Activated B cell treated with CpG ODN at 0.5 μM for 24 hours (primary cell): Measurements from ENCODE around the gene TBC1D22A. TPM values are rescaled to one million over a fixed set of nuclear protein-coding genes. Genes with fewer than 3 reads are reported as not detected.

Experiments
- ATAC-seq: fragments of 200-7000 bp; cut with Tn5 transposase; one replicate; pipeline ENCODE4 v1.10.0; 2021; ENCODE audit warnings: low read depth, mild to moderate bottlenecking, moderate library complexity
- CTCF ChIA-PET: fragments of 350-600 bp; sonication (Branson Sonifier 250); formaldehyde crosslinking; loops from one replicate; lab custom pipeline; 2021; ENCODE audit warnings: antibody characterized with exemption; lab: Charles Lee
- POLR2A ChIA-PET: fragments of 350-600 bp; sonication (Branson Sonifier 250); formaldehyde crosslinking; loops from one replicate; lab custom pipeline; 2021; ENCODE audit warnings: antibody characterized with exemption; lab: Charles Lee
- DNase-seq: peaks from one replicate; pipeline ENCODE4 v3.0.0; 2022
- H3K27ac Mint-ChIP-seq: one replicate; pipeline ENCODE4 v1.8.0; 2020; ENCODE audit warnings: mixed read lengths
- H3K27me3 Mint-ChIP-seq: one replicate; pipeline ENCODE4 v1.8.0; 2021; ENCODE audit warnings: mixed read lengths
- H3K36me3 Mint-ChIP-seq: one replicate; pipeline ENCODE4 v1.8.0; 2021; ENCODE audit warnings: low read depth, mixed read lengths
- H3K4me1 Mint-ChIP-seq: one replicate; pipeline ENCODE4 v1.8.0; 2021; ENCODE audit warnings: mixed read lengths
- H3K4me3 Mint-ChIP-seq: one replicate; pipeline ENCODE4 v1.8.0; 2020; ENCODE audit warnings: mild to moderate bottlenecking, mixed read lengths
- H3K9me3 Mint-ChIP-seq: one replicate; pipeline ENCODE4 v1.8.0; 2020; ENCODE audit warnings: mixed read lengths
- intact Hi-C: fragments of 100-400 bp; cut with micrococcal nuclease; formaldehyde crosslinking; loops from one replicate; pipeline ENCODE4 v1.15.1; 2024
- total RNA-seq: library from RNA; stranded (reverse); gene quantifications from 2 replicates; pipeline ENCODE4 v1.2.3, GENCODE V29; 2022
- TF ChIP-seq, protein P1 (sequence below): fragments of 200-600 bp; IDR thresholded peaks from one replicate; pipeline ENCODE4 v1.8.0; 2022; ENCODE audit warnings: antibody characterized with exemption, mild to moderate bottlenecking

TBC1D22A gene
- total RNA-seq, 1 donor from 2014 or later: 85.9 TPM

DNA sequence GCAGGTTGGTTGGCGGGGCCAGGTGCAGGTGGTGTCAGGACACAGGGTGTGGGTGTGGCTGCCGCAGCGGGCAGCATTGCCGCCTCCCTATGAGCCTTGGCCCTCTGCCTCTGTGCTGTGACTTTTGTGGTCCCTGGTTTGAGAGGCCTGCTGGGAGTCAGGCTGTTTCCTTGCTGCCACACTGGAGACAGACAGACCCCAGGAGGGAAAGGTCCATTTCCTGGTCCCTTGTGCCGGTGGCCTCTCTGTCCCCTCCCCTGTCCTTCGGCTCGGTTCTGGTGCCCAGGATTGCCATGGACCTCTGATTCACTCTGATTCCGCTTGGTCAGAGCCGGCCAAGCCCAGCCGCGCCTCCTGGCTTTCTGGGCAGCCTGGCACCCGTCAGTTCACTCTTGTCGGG is 196.9 kb downstream of the TBC1D22A start:
- Mint-ChIP-seq H3K9me3 (no peaks in the 10 kb centered on the region), H3K27ac (no peak overlapping the region), H3K4me3 (no peak overlapping the region), H3K4me1 (peaks cover 7% of the 10 kb centered on the region), H3K36me3 (peaks cover 61% of the 10 kb centered on the region), H3K27me3 (no peaks in the 10 kb centered on the region)
- TF ChIP-seq, protein P1, sequence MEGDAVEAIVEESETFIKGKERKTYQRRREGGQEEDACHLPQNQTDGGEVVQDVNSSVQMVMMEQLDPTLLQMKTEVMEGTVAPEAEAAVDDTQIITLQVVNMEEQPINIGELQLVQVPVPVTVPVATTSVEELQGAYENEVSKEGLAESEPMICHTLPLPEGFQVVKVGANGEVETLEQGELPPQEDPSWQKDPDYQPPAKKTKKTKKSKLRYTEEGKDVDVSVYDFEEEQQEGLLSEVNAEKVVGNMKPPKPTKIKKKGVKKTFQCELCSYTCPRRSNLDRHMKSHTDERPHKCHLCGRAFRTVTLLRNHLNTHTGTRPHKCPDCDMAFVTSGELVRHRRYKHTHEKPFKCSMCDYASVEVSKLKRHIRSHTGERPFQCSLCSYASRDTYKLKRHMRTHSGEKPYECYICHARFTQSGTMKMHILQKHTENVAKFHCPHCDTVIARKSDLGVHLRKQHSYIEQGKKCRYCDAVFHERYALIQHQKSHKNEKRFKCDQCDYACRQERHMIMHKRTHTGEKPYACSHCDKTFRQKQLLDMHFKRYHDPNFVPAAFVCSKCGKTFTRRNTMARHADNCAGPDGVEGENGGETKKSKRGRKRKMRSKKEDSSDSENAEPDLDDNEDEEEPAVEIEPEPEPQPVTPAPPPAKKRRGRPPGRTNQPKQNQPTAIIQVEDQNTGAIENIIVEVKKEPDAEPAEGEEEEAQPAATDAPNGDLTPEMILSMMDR: no peak
- ATAC-seq (no peak), DNase-seq (no peak)
- POLR2A ChIA-PET: interaction anchor here (0.7 kb wide), 1 partner anchor 468 kb away, joined by 3 read pairs; no protein-coding TSS in a partner anchor
- intact Hi-C loops: no loop called here
- CTCF ChIA-PET: no interaction called here

DNA sequence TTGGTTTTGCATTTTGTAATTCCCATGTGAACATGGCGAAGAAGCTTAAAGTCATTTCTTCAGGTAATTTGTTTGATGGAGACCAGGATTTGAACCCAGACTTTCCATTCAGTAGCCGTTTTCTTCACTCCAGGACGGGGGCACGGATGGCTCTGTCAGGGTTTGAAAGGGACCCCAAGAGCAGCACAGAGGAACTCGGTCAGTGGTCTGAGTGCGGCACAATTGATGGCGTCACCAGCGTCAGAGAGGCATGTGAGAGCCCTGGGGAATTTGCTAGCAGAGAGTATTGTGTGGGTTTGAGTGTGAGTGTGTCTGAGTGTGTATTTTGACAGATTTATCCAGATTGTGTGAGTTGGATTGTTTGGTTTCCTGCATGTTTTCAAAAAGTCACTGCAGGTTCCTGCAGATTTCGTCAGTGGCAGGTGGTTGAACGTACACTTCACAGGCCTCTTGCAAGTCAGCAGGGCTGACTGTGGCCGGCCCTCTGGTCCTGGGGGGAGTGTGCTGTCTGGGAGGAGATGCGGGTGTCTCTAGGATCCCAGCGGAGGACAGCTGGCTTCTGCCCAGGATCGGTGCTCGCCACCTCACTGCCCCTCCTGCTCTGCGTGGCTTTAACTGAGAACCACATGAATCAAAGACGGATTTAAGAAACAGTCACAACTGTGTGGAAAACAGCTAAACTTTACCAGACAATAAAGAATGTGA is 199.3 kb downstream of the TBC1D22A start:
- H3K4me1 Mint-ChIP-seq: peaks cover 4% of the 10 kb centered on the region
- DNase-seq: no peak
- TF ChIP-seq, protein P1: no peak
- H3K9me3 Mint-ChIP-seq: no peaks in the 10 kb centered on the region
- no peaks in the 10 kb centered on the region for H3K27me3 Mint-ChIP-seq
- ChIA-PET CTCF (no interaction called here), POLR2A (interaction anchor here (0.6 kb wide), 1 partner anchor 157 kb away, joined by 5 read pairs; no protein-coding TSS in a partner anchor)
- no peak overlapping the region for H3K4me3 Mint-ChIP-seq
- no peak for ATAC-seq
- H3K36me3 Mint-ChIP-seq: peaks cover 65% of the 10 kb centered on the region
- H3K27ac Mint-ChIP-seq: no peak overlapping the region
- intact Hi-C loops: no loop called here

DNA sequence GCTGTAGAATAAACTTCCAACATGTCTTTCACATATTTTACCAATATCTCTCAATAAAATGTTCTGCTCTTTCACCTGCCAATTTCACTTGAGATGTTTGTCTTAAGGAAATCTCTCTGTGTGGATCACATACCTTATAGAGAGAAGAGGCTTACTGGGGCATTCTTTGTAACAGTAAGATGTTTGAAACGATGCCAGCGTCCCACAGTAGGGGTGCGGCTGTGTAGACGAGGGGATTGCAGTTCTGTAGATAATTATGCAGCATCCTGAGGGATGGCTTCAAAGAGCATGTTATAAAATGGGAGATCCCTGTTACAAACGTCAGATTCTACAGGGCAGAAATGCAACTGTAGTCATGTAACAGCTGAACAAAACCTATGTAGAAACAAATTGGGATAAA is 200.0 kb downstream of the TBC1D22A start:
- Mint-ChIP-seq H3K4me1 (peaks cover 4% of the 10 kb centered on the region), H3K27ac (no peak overlapping the region), H3K4me3 (no peak overlapping the region), H3K36me3 (peaks cover 65% of the 10 kb centered on the region), H3K9me3 (no peaks in the 10 kb centered on the region), H3K27me3 (no peaks in the 10 kb centered on the region)
- TF ChIP-seq, protein P1: no peak
- CTCF ChIA-PET: no interaction called here
- no peak for DNase-seq
- no peak for ATAC-seq
- intact Hi-C loops: no loop called here
- POLR2A ChIA-PET: no interaction called here

DNA sequence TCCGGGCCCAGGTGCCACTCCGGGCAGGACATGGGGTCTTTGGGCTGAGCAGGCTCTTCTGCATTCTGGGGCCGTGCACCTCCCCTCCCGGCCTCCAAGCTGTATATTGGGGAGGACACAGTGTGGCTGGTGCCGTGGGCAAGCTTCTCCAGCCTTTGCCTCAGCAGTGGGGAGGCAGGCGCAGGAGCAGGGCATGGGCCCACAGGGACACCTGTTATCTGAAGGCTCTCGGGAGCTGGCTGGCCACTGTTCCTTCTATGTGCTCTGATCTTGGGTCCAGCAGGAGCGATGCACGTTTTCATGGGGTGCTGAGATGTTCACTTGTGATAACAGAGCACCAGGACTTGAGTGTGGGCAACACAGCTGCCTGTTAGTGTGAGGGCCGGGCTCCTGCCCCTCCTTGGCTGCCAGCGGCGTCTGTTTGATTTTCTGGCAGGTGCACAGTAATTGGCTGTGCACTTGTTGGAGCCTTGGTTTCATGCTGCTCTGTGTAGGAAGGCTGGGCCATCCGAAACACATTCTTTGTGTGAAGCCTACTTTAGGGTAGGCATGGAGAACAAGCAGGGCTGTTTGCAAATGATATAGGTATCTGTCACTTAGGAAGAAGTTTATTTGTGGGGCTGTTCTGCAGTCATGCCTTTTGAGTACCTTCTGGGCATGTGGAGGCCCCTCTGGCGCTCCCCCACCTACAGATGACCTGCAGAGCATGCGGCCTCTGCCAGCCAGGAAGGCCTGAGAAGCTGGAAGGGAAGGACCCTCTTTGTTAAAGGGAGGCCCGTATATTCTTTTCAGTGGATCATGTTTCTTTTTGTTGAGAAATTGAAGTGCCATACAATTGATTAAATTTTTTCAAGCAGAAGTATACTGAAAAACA is 201.5 kb downstream of the TBC1D22A start:
- Mint-ChIP-seq H3K9me3 (no peaks in the 10 kb centered on the region), H3K27ac (no peak overlapping the region), H3K4me3 (no peak overlapping the region), H3K36me3 (peaks cover 57% of the 10 kb centered on the region), H3K27me3 (no peaks in the 10 kb centered on the region), H3K4me1 (peaks cover 9% of the 10 kb centered on the region)
- no peak for DNase-seq
- ATAC-seq: no peak
- CTCF ChIA-PET: no interaction called here
- POLR2A ChIA-PET: no interaction called here
- TF ChIP-seq, protein P1: no peak
- intact Hi-C loops: no loop called here
